IPS-20b (cell line): ENCODE measurements around the gene OR2T5.
"Not testable (repeated sequence)": the region's sequence is repeated elsewhere in the genome, so short reads cannot be mapped to it uniquely, and the experiment has no call there.

Experiments
- H3K27ac ChIP-seq: one replicate; pipeline ENCODE4 v1.5.1; 2013; ENCODE audit warnings: low read length
- H3K27me3 ChIP-seq: 2 replicates; pipeline ENCODE4 v1.6.1; 2013; ENCODE audit warnings: mild to moderate bottlenecking, low read length, inconsistent platforms; ENCODE audit not compliant: insufficient read depth
- H3K36me3 ChIP-seq: 2 replicates; pipeline ENCODE4 v1.6.1; 2013; ENCODE audit warnings: low read depth, mild to moderate bottlenecking, inconsistent platforms, low read length, moderate library complexity; ENCODE audit not compliant: insufficient read depth
- H3K4me1 ChIP-seq: 2 replicates; pipeline ENCODE4 v1.6.1; 2013; ENCODE audit warnings: mild to moderate bottlenecking, control low read depth, inconsistent platforms, low read length, moderate library complexity; ENCODE audit not compliant: insufficient read depth
- H3K4me3 ChIP-seq: 2 replicates; pipeline ENCODE4 v1.5.1; 2013; ENCODE audit warnings: mild to moderate bottlenecking, low read length, inconsistent platforms
- H3K9ac ChIP-seq: 2 replicates; pipeline ENCODE4 v1.6.1; 2013; ENCODE audit warnings: low read depth, mild to moderate bottlenecking, inconsistent platforms, low read length, moderate library complexity
- H3K9me3 ChIP-seq: 2 replicates; pipeline ENCODE4 v1.6.1; 2013; ENCODE audit warnings: mild to moderate bottlenecking, low read depth, low read length, inconsistent platforms; ENCODE audit not compliant: insufficient read depth

Gene OR2T5

GRCh38 chr1:248456635-248457034 is 31.8 kb upstream of the OR2T5 start:
- H3K9me3 ChIP-seq = peaks cover 44% of the 10 kb centered on the region; the same call in 1 of the 2 replicates
- H3K9ac ChIP-seq, H3K27ac ChIP-seq, H3K36me3 ChIP-seq, H3K27me3 ChIP-seq, H3K4me1 ChIP-seq, H3K4me3 ChIP-seq: not testable (repeated sequence)

GRCh38 chr1:248459117-248459516 is 29.3 kb upstream of the OR2T5 start:
- not testable (repeated sequence) for H3K27me3 ChIP-seq, H3K36me3 ChIP-seq, H3K27ac ChIP-seq, H3K4me1 ChIP-seq, H3K4me3 ChIP-seq, H3K9ac ChIP-seq
- H3K9me3 ChIP-seq = peaks cover 54% of the 10 kb centered on the region; the same call in 1 of the 2 replicates

GRCh38 chr1:248471154-248471553 is 17.2 kb upstream of the OR2T5 start:
- Histone ChIP-seq H3K4me3 (no peak overlapping the region), H3K27ac (no peak overlapping the region)

GRCh38 chr1:248472111-248472510 is 16.3 kb upstream of the OR2T5 start:
- not testable (repeated sequence) for H3K27me3 ChIP-seq, H3K36me3 ChIP-seq

More at GRCh38 chr1:248471154-248471553, 17.2 kb upstream of the OR2T5 start:
- Histone ChIP-seq H3K4me1 (no peaks in the 10 kb centered on the region), H3K36me3 (no peaks in the 10 kb centered on the region), H3K9ac (no peak overlapping the region), H3K27me3 (no peaks in the 10 kb centered on the region), H3K9me3 (peaks cover 52% of the 10 kb centered on the region)

GRCh38 chr1:248473051-248473450 is 15.3 kb upstream of the OR2T5 start, which contains the start of gene OR2T3:
Gene OR2T3 (plus strand): TSS chr1:248473351. CDS start chr1:248473351, 0 bp downstream.
- H3K9ac ChIP-seq, H3K4me3 ChIP-seq, H3K36me3 ChIP-seq, H3K4me1 ChIP-seq, H3K27me3 ChIP-seq, H3K27ac ChIP-seq: not testable (repeated sequence)
- H3K9me3 ChIP-seq = peaks cover 33% of the 10 kb centered on the region

More at GRCh38 chr1:248472111-248472510, 16.3 kb upstream of the OR2T5 start:
- H3K9ac ChIP-seq, H3K4me3 ChIP-seq, H3K4me1 ChIP-seq, H3K27ac ChIP-seq: not testable (repeated sequence)
- H3K9me3 ChIP-seq = peaks cover 42% of the 10 kb centered on the region

- H3K9me3 ChIP-seq = peaks cover 14% of the 10 kb centered on the region
- H3K27me3 ChIP-seq, H3K4me1 ChIP-seq, H3K27ac ChIP-seq, H3K4me3 ChIP-seq, H3K9ac ChIP-seq, H3K36me3 ChIP-seq: not testable (repeated sequence)
These were observed 12.7 kb upstream of the OR2T5 start for GRCh38 chr1:248475660-248476059.

- H3K9me3 ChIP-seq, H3K4me1 ChIP-seq, H3K27ac ChIP-seq, H3K4me3 ChIP-seq, H3K9ac ChIP-seq, H3K36me3 ChIP-seq, H3K27me3 ChIP-seq: not testable (repeated sequence)
These were observed 6.5 kb upstream of the OR2T5 start for GRCh38 chr1:248481686-248482579.

- not testable (repeated sequence) for H3K4me3 ChIP-seq, H3K4me1 ChIP-seq, H3K9ac ChIP-seq, H3K27me3 ChIP-seq, H3K9me3 ChIP-seq, H3K36me3 ChIP-seq, H3K27ac ChIP-seq
These were observed 8.3 kb downstream of the OR2T5 start for GRCh38 chr1:248496661-248497060.

GRCh38 chr1:248500305-248501035 is 12.1 kb downstream of the OR2T5 start:
- not testable (repeated sequence) for H3K9me3 ChIP-seq, H3K36me3 ChIP-seq, H3K4me1 ChIP-seq, H3K27me3 ChIP-seq, H3K9ac ChIP-seq, H3K27ac ChIP-seq, H3K4me3 ChIP-seq

- H3K27me3 ChIP-seq, H3K27ac ChIP-seq, H3K4me1 ChIP-seq, H3K9ac ChIP-seq, H3K36me3 ChIP-seq, H3K9me3 ChIP-seq, H3K4me3 ChIP-seq: not testable (repeated sequence)
These were observed 19.4 kb downstream of the OR2T5 start, which contains the start of gene OR2G6 for GRCh38 chr1:248507773-248508172. Gene OR2G6 (plus strand): TSS chr1:248508073. CDS start chr1:248521647, 13,574 bp downstream.

- not testable (repeated sequence) for H3K4me3 ChIP-seq, H3K36me3 ChIP-seq, H3K27ac ChIP-seq, H3K9ac ChIP-seq, H3K4me1 ChIP-seq, H3K9me3 ChIP-seq, H3K27me3 ChIP-seq
These were observed 21.8 kb downstream of the OR2T5 start for GRCh38 chr1:248510217-248510616.

GRCh38 chr1:248521856-248522255 is 33.5 kb downstream of the OR2T5 start:
- H3K9ac ChIP-seq = no peak overlapping the region
- no peak overlapping the region; the same call in 1 of the 2 replicates for H3K4me3 ChIP-seq
- no peak overlapping the region for H3K27ac ChIP-seq
- H3K36me3 ChIP-seq = no peaks in the 10 kb centered on the region
- H3K4me1 ChIP-seq = no peaks in the 10 kb centered on the region
- peaks cover 66% of the 10 kb centered on the region for H3K9me3 ChIP-seq
- H3K27me3 ChIP-seq = no peaks in the 10 kb centered on the region
